Measurements from ENCODE around the gene CCDC171.

DNA sequence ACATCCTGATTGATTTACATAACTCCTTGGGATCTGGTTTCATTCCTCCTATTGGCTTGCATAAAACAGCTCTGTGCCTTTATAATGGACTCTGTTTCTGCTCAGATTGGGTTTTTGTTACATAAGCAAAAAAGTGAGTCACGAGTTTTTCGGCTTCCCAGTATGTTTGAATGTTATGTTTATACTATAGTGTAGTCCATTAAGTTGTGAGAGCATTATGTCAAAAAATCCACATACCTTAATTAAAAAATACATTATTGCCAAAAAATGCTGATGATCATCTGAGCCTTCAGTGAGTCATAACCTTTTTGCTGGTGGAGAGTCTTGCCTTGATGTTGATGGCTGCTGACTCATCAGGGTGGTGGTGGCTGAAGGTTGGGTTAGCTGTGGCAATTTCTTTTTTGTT is 144.6 kb downstream of the CCDC171 start:
- TF ChIP-seq ZBTB8A (tag by site-specific recombination; IDR thresholded peaks at IDR 0.05) (no peak), ZNF423 (tag by site-specific recombination; IDR thresholded peaks at IDR 0.05) (no peak), YY1 (tag by site-specific recombination; IDR thresholded peaks at IDR 0.05) (no peak), EGR2 (tag by site-specific recombination; IDR thresholded peaks at IDR 0.05; ENCODE audit: low read depth) (no peak), ZNF548 (tag by site-specific recombination; IDR thresholded peaks at IDR 0.05) (no peak), ZNF510 (tag by site-specific recombination; IDR thresholded peaks at IDR 0.05; ENCODE audit: insufficient replicate concordance) (no peak), SETDB1 (IDR thresholded peaks at IDR 0.05; ENCODE audit: insufficient read length, low read length) (no peak), YY2 (tag by site-specific recombination; IDR thresholded peaks at IDR 0.05) (no peak)
- TF ChIP-seq, protein P1, sequence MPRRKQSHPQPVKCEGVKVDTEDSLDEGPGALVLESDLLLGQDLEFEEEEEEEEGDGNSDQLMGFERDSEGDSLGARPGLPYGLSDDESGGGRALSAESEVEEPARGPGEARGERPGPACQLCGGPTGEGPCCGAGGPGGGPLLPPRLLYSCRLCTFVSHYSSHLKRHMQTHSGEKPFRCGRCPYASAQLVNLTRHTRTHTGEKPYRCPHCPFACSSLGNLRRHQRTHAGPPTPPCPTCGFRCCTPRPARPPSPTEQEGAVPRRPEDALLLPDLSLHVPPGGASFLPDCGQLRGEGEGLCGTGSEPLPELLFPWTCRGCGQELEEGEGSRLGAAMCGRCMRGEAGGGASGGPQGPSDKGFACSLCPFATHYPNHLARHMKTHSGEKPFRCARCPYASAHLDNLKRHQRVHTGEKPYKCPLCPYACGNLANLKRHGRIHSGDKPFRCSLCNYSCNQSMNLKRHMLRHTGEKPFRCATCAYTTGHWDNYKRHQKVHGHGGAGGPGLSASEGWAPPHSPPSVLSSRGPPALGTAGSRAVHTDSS (tag by site-specific recombination; IDR thresholded peaks at IDR 0.05), result no peak
- TF ChIP-seq, protein P2, sequence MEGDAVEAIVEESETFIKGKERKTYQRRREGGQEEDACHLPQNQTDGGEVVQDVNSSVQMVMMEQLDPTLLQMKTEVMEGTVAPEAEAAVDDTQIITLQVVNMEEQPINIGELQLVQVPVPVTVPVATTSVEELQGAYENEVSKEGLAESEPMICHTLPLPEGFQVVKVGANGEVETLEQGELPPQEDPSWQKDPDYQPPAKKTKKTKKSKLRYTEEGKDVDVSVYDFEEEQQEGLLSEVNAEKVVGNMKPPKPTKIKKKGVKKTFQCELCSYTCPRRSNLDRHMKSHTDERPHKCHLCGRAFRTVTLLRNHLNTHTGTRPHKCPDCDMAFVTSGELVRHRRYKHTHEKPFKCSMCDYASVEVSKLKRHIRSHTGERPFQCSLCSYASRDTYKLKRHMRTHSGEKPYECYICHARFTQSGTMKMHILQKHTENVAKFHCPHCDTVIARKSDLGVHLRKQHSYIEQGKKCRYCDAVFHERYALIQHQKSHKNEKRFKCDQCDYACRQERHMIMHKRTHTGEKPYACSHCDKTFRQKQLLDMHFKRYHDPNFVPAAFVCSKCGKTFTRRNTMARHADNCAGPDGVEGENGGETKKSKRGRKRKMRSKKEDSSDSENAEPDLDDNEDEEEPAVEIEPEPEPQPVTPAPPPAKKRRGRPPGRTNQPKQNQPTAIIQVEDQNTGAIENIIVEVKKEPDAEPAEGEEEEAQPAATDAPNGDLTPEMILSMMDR (tag by site-specific recombination; IDR thresholded peaks at IDR 0.05), result no peak
- TF ChIP-seq, protein P3, sequence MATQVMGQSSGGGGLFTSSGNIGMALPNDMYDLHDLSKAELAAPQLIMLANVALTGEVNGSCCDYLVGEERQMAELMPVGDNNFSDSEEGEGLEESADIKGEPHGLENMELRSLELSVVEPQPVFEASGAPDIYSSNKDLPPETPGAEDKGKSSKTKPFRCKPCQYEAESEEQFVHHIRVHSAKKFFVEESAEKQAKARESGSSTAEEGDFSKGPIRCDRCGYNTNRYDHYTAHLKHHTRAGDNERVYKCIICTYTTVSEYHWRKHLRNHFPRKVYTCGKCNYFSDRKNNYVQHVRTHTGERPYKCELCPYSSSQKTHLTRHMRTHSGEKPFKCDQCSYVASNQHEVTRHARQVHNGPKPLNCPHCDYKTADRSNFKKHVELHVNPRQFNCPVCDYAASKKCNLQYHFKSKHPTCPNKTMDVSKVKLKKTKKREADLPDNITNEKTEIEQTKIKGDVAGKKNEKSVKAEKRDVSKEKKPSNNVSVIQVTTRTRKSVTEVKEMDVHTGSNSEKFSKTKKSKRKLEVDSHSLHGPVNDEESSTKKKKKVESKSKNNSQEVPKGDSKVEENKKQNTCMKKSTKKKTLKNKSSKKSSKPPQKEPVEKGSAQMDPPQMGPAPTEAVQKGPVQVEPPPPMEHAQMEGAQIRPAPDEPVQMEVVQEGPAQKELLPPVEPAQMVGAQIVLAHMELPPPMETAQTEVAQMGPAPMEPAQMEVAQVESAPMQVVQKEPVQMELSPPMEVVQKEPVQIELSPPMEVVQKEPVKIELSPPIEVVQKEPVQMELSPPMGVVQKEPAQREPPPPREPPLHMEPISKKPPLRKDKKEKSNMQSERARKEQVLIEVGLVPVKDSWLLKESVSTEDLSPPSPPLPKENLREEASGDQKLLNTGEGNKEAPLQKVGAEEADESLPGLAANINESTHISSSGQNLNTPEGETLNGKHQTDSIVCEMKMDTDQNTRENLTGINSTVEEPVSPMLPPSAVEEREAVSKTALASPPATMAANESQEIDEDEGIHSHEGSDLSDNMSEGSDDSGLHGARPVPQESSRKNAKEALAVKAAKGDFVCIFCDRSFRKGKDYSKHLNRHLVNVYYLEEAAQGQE (tag by site-specific recombination; IDR thresholded peaks at IDR 0.05), result no peak
- TF ChIP-seq, protein P4, sequence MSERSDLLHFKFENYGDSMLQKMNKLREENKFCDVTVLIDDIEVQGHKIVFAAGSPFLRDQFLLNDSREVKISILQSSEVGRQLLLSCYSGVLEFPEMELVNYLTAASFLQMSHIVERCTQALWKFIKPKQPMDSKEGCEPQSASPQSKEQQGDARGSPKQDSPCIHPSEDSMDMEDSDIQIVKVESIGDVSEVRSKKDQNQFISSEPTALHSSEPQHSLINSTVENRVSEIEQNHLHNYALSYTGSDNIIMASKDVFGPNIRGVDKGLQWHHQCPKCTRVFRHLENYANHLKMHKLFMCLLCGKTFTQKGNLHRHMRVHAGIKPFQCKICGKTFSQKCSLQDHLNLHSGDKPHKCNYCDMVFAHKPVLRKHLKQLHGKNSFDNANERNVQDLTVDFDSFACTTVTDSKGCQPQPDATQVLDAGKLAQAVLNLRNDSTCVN (tag by site-specific recombination; optimal IDR thresholded peaks at IDR 0.05), result no peak

Data from HEK293 (cell line).